Measurements from ENCODE around the gene CCDC15.
"Not testable (repeated sequence)": the region's sequence is repeated elsewhere in the genome, so short reads cannot be mapped to it uniquely, and the experiment has no call there.

The CCDC15 gene

DNA sequence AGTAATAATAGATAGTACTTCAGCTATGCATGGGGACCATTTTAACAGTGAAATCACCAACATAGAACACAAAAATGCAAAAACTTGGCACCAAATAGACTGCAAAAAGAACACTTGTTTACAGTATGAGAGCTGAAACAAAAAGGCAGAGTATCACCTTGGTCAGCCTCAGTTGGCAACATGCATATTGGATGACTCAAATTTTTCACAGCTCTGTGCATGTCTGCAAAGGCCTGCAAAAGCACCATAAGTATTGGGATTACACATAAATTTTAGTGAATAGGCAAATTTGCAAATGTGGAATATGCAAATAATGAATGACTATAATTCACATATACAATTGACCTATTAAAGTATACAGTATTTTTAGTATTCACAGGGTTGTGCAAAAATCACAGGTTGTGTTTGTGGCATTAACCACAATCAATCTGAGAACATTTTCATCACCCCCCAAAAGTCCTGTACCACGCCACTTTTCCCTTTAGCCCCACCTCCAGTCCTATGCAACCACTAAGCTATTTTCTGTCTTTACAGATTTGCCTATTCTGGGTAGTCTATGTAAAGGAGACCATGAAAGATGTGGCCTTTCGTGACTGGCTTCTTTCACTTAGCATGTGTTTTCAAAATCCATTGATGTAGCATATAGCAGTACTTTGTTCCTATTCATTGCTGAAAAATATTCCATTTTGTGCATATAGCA is 47.2 kb downstream of the CCDC15 start:
- no peak for DNase-seq (ENCODE audit: low read depth)

DNA sequence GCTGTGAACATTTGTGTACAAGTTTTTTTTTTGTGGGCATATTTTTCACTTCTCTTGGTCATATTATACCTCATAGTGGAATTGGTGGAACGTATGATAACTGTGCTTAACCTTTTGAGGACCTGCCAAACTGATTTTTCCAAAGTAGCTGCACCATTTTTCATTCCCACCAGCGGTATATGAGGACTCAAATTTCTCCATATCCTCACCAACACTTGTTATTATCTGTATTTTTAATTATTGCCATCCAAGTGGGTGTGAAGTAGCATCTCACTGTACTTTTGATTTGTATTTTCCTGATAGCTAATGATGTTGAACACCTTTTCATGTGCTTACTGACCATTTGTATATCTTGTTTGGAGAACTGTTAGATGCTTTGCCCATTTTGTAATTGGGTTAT is 47.8 kb downstream of the CCDC15 start:
- DNase-seq (ENCODE audit: low read depth) = no peak

DNA sequence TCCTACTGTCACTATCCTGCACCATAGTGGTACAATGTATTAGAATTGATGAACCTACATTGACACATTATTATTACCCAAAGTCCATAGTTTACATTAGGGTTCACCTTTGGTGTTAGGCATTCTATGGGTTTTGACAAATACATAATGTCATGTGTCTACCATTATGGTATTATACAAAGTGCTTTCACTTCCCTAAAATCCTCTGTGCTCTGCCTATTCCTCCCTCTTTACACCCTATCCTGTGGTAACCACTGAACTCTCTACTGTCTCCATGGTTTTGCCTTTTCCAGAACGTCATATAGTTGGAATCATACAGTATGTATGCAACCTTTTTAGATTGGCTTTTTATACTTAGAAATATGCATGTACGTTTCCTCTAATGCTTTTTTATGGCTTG is 51.5 kb downstream of the CCDC15 start:
- DNase-seq (ENCODE audit: low read depth) = no peak

DNA sequence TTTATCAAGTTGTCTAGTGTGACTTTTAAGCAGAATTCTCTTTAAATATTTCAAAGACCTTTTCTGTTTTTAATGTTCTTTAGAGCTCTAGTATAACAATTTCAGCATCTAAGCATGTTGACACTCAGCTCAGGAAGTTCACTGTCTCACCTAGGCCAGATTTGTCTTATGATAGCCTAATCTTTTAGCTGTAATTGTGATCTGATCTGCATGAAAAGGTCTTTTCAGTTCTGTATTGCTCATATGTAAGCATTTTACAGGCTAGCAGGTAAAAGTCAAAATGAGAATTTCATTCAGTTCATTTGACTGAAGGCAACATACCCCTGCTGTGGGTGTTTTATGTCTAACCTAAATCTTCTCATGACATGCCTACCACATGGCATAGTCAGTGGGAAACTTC is 62.4 kb downstream of the CCDC15 start:
- no peak for DNase-seq (ENCODE audit: low read depth)

DNA sequence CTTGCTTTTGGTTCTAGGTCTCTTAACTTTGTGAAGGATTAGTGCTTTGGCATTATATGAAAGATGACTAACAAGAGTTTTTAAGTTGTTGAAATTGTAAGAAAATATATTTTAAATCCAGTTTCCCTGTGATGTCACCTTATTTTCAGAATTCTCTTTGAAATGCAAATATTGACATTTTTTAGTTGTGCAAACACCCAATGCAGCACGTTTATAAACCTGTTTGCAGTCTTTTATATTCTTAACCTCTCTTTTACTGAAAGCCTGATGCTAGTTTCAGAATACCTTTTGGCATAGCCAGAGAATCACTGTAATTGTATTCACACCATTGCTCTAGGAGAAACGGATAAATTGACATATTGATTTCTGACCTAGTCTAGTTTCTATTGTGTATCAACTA is 66.3 kb downstream of the CCDC15 start:
- no peak for DNase-seq (ENCODE audit: low read depth)

DNA sequence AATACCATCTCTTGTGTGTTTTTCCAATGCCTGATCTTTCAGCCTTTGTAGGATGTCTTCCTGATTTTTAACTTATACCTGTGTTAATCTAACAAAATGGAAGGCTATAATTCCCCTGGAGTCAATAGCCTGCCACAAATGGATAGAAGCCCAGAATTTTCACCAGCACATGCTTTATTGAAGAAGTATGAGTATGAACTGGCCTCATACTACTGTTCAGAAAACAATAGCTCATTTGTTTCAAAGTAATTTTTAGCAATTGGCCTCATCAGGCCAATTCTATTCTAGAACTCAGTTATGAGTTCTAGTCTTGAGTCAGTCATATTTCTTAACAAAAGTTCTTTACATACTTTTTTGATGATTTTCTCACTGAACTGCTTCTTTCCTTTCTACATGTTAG is 68.5 kb downstream of the CCDC15 start:
- DNase-seq (ENCODE audit: low read depth) = no peak

DNA sequence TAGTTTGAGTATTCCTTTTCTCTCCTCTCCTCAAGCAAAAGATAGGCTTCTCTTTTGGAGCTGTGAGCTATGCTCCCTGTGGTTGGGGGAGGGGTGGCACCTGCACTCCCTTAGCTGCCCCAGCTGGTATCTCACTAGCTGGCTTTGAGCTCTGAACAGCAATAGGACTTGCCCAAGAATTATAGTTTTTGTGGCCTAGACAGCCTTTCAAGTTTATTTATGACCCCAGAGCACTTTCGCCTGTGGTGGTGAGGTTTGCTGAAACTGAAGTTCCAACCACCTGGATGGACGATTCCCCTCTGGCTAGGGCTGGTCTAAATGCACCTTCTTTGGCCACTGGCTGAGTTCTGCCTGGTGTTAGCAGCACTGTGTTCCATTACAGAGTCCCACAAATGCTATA is 72.0 kb downstream of the CCDC15 start:
- no peak for DNase-seq (ENCODE audit: low read depth)

DNA sequence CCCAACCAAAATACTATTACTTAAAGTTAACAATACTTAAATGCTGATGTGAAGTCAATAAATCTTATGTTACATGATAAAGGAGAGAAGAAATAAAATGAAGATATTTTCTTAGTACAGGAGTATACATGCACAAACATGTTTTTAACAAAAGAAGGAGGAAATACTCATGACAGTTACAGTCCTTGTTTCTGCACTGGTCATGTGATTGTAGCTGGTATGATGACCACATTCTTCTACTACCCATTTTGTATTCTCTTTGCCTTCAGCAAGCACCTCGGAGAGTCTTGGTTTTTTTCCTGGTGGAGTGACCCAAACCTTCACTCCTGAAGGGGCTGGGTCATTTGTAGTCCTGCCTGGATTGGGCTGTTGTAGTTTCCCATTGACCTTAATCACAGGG is 75.4 kb downstream of the CCDC15 start:
- DNase-seq (ENCODE audit: low read depth) = not testable (repeated sequence)

DNA sequence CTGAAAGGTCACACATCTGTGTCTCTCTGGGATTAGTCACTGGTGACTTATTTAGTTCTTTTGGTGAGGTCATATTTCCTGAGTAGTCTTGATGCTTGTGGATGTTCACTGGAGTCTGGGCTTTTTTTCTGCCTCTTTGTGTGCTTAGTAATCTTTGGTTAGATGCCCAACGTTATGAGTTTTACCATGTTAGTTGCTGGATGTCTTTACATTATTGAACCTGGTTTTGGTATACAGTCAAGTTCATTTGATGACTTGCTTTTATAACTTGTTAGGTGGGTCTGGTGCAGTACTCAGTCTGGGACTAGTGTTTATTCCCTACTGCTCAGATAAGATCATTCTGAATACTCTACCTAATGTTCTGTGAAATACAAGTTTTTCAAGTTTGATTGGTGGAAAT is 82.9 kb downstream of the CCDC15 start:
- no peak for DNase-seq (ENCODE audit: low read depth)

DNA sequence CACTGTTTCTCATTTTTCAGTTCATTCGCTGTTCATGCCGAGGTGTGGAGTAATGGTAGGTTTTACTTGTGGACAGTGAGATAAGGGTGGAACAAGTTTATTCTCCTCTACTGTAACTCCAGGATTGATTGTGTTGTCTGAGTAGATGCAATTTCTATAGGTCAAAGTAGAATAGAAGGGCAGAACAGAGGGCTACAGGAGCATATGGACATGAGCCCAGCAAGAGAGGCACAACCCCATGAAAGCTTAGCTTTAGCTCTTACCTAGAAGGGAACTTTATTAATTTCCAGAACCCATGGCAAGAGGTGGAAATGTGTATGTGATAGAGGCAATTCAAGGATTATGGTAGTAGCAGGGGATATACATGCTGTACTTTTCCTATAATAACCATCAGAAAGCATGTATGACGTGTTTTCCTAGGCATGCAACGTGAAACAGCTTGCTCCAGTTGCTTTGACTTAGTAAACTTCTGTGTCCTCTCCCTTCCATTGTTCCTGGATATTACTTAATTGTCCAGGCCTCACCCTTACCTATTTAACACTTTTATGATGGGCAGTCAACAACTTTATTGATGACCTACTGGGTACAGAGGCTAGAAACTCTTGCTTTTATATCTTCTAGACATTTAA is 95.3 kb downstream of the CCDC15 start:
- DNase-seq (ENCODE audit: low read depth) = no peak

DNA sequence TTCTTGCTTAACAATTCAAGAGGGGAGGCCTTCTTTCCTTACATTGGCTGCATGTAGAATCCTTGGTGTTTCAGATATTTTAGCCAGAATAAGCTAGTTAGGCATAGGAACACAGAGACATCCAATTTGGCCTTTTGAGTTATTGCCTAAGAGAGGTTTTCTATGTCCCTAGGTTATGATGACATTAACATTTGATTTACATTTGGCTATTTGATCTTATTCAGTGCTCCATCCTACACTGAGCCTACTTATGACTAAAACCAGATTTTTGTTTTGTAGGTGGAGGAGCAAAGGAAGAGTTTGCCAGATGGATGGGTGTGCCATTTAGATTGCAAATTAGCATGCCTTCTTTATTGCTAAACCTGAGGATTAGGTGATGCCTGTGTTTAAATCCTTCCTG is 98.0 kb downstream of the CCDC15 start:
- no peak for DNase-seq (ENCODE audit: low read depth)

DNA sequence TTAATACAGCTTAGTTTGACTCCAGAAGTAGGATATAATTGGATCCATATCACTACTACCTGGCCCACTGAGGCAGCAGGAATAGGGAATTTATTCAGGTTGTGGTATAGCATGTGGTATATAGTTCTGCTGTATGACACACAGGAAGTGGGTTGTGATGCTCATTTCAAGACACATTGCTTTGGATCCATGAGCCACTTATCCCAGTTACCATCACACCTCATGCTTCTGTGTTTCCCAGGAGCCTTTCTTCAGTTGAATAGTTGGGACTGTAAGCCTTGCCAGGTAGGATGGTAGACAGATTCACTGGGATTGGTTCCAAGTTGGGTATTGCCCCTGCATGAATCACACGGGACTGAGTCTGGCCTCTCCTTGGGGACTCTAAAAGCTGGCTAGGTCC is 99.2 kb downstream of the CCDC15 start:
- DNase-seq (ENCODE audit: low read depth) = no peak

DNA sequence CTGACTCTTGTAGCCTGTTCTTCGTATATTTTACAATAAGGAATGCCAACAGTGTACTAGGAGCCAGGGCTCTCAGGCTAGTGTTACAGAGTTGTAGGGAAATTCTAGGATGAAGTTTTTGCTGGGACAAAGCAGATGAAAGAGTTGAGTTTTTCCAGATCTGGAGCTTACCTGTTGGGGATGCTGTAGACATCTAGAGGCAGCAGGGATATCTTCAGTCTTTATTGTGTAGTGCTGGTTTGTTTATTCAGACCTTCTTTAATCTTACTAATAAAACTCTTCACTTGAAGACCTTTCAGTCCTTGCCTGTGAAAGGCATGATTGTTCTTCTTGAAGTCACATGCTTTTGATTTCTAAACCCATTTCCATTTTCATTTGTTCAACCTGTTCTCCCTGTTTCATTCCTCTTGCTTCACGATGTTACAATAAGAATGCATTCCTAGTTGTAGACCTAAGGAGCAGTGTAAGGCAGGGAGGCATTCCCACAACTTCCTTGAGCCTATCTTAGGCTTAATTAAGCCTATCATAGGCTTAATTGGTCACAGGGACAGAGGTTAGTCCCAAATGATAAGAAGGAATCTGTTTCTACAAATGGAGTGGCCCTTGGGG is 101.2 kb downstream of the CCDC15 start:
- no peak for DNase-seq (ENCODE audit: low read depth)

DNA sequence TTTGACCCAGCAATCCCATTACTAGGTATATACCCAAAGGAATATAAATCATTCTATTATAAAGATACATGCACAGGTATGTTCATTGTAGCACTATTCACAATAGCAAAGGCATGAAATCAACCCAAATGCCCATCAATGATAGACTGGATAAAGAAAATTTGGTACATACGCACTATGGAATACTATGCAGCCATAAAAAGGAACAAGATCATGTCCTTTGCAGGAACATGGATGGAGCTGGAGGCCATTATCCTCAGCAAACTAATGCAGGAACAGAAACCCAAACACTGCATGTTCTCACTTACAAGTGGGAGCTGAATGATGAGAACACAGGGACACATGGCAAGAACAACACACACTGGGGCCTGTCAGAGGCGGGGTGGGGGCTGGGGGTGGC is 102.1 kb downstream of the CCDC15 start:
- DNase-seq (ENCODE audit: low read depth) = not testable (repeated sequence)

DNA sequence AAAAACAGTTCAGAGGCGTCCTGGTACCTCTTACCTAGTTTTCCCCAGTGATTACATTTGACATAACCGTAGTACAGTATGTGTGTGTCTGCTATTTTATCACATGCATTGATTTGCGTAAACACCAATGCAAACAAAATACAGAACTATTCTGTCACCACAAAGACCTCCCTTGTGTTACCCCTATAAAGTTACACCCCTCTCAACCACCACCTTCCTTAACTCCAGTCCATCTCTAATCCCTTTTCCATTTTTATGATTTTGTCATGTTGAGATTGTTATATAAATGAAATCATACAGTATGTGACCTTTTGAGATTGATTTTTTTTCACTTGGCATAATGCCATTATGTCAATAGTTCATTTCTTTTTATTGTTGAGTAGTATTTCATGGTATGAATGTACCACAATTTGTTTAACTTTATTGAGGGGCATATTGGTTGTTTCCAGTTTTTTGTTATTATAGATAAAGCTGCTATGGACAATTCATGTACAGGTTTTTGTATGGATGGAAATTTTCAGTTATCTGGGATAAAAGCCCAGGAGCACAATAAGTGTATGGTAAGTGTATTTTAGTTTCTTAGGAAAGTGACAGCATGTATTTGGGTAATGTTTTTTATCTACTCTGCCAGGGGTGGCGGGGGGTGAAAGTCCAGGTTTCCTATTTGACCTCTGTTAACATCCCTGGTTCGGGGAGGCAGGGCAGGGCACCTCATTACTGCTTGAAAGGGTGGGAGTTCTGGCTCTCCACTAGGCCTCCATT is 103.1 kb downstream of the CCDC15 start:
- DNase-seq (ENCODE audit: low read depth) = no peak

DNA sequence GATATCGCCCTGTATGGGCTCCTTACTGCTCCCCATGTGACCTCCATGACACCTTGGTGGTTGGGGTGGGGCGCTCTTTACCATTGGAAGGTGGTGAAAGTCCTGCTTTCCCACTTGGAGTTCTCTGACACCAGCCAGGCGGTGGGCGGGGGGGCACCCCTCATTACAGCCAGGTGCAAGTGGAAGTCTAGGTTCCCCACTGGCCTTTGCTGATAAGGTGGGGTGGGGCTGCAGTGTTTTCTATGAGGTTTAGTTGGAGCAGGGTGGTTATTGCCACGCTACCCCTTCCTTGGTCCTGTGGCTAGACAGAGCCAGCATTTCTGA is 103.7 kb downstream of the CCDC15 start:
- DNase-seq (ENCODE audit: low read depth) = no peak

DNA sequence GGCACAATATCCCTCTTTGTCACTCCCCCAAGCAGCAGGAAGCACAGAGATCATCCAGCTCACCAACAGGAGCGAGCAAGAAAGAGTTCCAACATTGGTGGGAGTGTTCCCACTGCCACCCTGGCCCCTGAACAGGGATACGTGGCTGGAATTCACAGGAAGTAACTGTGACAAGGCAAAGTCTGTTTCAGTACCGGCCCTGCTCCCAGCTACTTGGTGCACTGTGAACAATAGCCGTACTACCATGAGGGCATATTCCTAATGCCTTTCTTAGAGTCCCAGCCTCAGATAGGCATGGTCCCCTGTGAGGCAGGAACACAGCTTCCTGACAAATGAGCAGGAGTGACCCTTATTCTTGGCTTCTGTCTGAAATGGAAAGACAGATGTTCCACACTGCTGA is 107.3 kb downstream of the CCDC15 start:
- DNase-seq (ENCODE audit: low read depth) = no peak

DNA sequence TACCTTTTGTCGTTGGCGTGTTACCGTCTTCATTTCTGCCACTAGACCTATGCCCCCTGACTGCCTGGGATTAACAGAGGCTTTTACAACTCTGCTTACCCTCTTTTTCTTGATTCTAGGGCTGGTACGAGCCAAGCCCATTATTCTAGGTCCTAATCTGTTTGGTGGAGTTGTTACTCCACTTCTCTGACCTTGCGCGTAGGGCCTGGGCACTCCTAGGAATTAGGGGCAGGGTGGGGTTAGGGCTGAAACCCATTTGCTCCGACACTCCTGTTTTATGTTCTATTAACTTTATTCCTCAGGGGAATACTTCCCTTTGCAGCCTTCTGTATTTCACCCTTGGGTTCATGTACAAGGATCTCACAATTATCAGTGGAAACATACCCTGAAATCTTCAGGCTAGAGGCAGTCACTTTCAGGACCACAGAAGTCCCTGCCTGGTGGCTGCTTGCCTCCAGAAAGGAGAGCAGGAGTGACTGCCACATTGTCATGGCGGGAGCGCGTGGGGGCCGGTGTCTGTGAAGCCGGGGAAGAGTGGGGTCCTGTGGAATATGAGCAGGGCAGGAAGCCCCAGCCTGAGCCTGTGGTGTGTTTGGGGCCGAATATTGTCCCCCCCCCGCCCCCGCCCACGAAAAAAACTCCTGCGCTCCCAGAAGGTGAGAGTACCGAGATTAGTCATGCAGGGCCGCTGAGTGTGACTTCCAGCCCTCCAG is 108.4 kb downstream of the CCDC15 start:
- DNase-seq (ENCODE audit: low read depth) = no peak

DNA sequence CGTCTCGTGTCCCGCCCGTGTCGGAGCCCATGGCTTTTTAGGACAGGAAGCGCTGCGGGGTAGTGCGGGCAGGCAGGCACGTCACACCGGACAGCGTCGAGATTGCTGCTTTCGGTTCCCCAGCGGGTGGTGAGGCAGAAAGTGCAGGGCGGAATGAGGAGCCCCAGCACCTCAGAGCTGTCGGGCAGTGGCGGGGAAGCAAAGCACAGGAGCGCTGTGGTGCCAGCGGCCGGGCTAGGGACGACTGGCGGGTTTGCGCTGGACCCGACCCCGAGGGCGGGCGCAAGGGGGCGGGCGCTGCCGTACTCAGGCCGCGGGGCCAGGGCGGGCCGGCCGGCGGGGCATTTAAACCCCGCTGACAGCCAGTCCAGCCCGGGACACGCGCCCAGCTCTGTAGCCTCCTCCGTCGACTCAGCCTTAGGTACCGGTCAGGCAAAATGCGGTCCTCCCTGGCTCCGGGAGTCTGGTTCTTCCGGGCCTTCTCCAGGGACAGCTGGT is 109.0 kb downstream of the CCDC15 start, which contains the start of gene SLC37A2:
TSS of gene SLC37A2 (plus strand) at position 375 of the 498 bp plus-strand sequence. CDS start at position 438, 63 bp downstream.
- DNase-seq (ENCODE audit: low read depth) = no peak

DNA sequence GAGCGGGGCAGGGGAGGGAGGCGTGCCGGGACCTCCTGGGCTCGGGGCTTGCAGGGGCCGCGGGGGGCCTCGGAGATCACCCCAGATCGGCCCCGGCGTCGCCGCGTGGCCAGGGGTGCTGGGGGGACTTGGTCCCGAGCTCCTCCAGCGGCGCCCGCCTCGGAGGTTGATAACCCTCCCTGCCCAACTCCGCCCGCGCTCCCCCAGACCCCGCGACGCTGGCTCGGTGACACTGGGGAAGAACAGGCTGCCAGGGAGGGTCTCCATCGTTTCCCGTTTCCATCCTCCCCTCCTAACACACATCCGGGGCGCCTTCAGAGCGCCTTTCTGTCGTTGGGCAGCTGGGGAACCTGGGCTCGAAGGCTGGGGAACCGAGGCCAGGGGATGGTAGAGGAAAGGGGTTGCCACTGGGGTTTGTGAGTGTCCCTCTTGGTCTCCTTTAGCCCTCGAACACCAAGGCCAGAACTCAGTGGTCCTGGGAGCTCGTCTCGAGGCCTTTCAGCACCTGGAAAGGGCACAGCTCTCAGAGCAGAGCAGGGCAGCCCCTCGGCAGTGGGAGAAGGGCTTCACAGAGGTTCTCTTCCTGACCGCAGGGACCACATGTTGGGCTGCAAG is 109.5 kb downstream of the CCDC15 start:
- DNase-seq (ENCODE audit: low read depth) = no peak

DNA sequence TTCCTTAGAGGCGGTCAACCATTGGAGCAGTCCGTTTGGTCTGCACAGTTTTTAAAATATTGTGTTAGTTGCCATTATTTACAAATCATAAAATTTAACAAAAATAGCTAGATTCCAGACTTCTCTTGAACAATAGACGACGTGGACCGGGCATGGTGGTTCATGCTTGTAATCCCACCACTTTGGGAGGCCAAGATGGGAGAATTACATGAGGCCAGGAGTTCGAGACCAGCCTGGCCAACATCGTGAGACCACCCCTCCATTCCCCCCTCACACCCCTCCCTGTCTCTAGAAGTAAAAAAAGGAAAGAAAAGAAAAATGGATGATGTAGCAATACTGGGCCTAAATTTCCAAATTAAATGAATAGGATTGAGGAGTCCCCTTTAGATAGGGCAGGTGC is 110.1 kb downstream of the CCDC15 start:
- DNase-seq (ENCODE audit: low read depth) = no peak

DNA sequence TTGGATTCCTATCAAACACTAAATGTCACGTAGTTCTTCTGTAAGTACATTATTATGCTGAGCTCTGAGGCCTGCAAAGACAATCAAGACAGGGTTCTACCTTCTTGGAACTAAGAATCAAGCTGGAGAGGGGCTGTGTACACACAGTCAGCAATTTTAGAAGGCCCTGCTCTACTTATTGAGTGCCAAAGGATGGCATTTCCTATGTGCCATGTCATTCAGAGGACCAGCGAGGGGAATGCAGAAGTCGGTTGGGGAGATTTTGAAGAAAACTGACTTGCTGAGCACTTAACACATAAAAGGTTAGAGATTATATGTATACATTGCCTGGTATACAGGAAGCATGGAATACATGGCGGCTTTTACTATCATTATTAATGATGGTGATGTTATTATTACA is 114.4 kb downstream of the CCDC15 start:
- no peak for DNase-seq (ENCODE audit: low read depth)

All from activated T-helper 9 cell treated with anti-CD3 and anti-CD28 coated beads, Interleukin-2, amount 50 U/mL, for 16 hours (primary cell).